SK-N-SH (cell line): ENCODE data around the gene KLHL30.

Source experiments
- CHD2 ChIP-seq: fragments of 150-350 bp; IDR thresholded peaks from 2 replicates; pipeline ENCODE4 v1.6.1; 2018; ENCODE audit warnings: low read length; ENCODE audit not compliant: partially characterized antibody
- CTCF ChIP-seq: fragments of 200-600 bp; sonication (generic); IDR thresholded peaks from 2 replicates; pipeline ENCODE4 v1.6.1; 2017; ENCODE audit warnings: antibody characterized with exemption, mild to moderate bottlenecking, moderate library complexity
- FOXJ3 ChIP-seq: sonication (generic); formaldehyde crosslinking; IDR thresholded peaks from 2 replicates; pipeline ENCODE4 v1.5.1; 2020; ENCODE audit warnings: mild to moderate bottlenecking, missing genetic modification reagents
- GABPA ChIP-seq: IDR thresholded peaks from 2 replicates; pipeline ENCODE4 v1.4.0; 2012; ENCODE audit warnings: low read depth, mild to moderate bottlenecking
- JUND ChIP-seq: IDR thresholded peaks from 2 replicates; pipeline ENCODE4 v1.4.0; 2012
- NRF1 ChIP-seq: IDR thresholded peaks from 2 replicates; pipeline ENCODE4 v1.6.1; 2012; ENCODE audit warnings: low read depth, mild to moderate bottlenecking, low read length
- RAD21 ChIP-seq: IDR thresholded peaks from 2 replicates; pipeline ENCODE4 v1.6.1; 2012; ENCODE audit warnings: mild to moderate bottlenecking, low read length
- TEAD4 ChIP-seq: IDR thresholded peaks from 2 replicates; pipeline ENCODE4 v1.4.0; 2012; ENCODE audit warnings: mild to moderate bottlenecking, borderline replicate concordance; ENCODE audit not compliant: insufficient read depth
- USF2 ChIP-seq: fragments of 150-350 bp; IDR thresholded peaks from 2 replicates; pipeline ENCODE4 v1.6.1; 2017; ENCODE audit warnings: antibody characterized with exemption, low read length, low read depth, borderline replicate concordance

GRCh38 chr2:238145046-238145445, 6.6 kb downstream of the KLHL30 start:
- no peak for TF ChIP-seq TEAD4
- no peak for TF ChIP-seq JUND
- no peak for TF ChIP-seq CTCF
- TF ChIP-seq RAD21: no peak
- no peak for TF ChIP-seq NRF1
- no peak for TF ChIP-seq USF2
- no peak for TF ChIP-seq CHD2
- TF ChIP-seq GABPA: no peak
- no peak for TF ChIP-seq FOXJ3 (CRISPR knock-in tag)
